Right cardiac atrium (tissue), 5 donors: Measurements from ENCODE around the gene MYH13. TPM values are rescaled to one million over a fixed set of nuclear protein-coding genes. Genes with fewer than 3 reads are reported as not detected.
"Not testable (repeated sequence)": the region's sequence is repeated elsewhere in the genome, so short reads cannot be mapped to it uniquely, and the experiment has no call there.

Experiments
- ATAC-seq, 2 donors: fragments of 200-7000 bp; cut with Tn5 transposase; one replicate each; pipeline versions ENCODE4 v1.8.0 to v1.9.1; 2020; ENCODE audit warnings: moderate library complexity in 2 of 2, mild to moderate bottlenecking in 1 of 2
- DNase-seq, 3 donors: peaks; one replicate each; pipeline ENCODE4 v3.0.0-alpha.2; 2020
- H3K27ac ChIP-seq: one replicate; pipeline ENCODE4 v1.5.1; 2013; ENCODE audit warnings: mild to moderate bottlenecking, low read length, control low read depth, moderate library complexity
- H3K27me3 ChIP-seq: one replicate; pipeline ENCODE4 v1.6.1; 2013; ENCODE audit not compliant: control insufficient read depth, insufficient read depth
- H3K4me1 ChIP-seq: one replicate; pipeline ENCODE4 v1.6.1; 2013; ENCODE audit warnings: low read length; ENCODE audit not compliant: control insufficient read depth, insufficient read depth
- H3K4me3 ChIP-seq: one replicate; pipeline ENCODE4 v1.5.1; 2013; ENCODE audit warnings: low read length, control low read depth
- H3K9me3 ChIP-seq: one replicate; pipeline ENCODE4 v1.6.1; 2013; ENCODE audit warnings: low read length; ENCODE audit not compliant: control insufficient read depth
- WGBS: extraction: QIAGEN DNeasy Blood & Tissue Kit; methylation state at CpG from one replicate; pipeline ENCODE4 v1.1.7; 2013; 5-methylcytosine and 5-hydroxymethylcytosine counted together
- intact Hi-C, 4 donors: fragments of 100-400 bp; cut with DNase I; formaldehyde crosslinking; loops; one replicate each; pipeline versions ENCODE4 v1.11.0 to v1.14.0; 2022 to 2023
- polyA plus RNA-seq: library from polyadenylated mRNA; stranded (reverse); fragments of 200-250 nt; gene quantifications from one replicate; pipeline ENCODE4 v1.2.3, GENCODE V29; 2013
- total RNA-seq, 4 donors: library from RNA; stranded (reverse); fragmentation: NEBNext Ultra II Directional; extraction: Animal tissue kit (Norgen Biotek cat#: 25700); gene quantifications; one replicate each; pipeline ENCODE4 v1.2.1, GENCODE V29; 2021
- donor health status: healthy with polysubstance abuse.
- donor health status: DM: no; HTN: yes; CAD: no.
- donor health status: DM: no; HTN: no; CAD: no.
- donor health status: DM: no; HTN: yes; CAD: no; lungs with severe emphysema.
- donor health status: DM: yes; HTN: yes; CAD: no.

MYH13 gene
- total and polyA plus RNA-seq, 5 donors: not detected

DNA sequence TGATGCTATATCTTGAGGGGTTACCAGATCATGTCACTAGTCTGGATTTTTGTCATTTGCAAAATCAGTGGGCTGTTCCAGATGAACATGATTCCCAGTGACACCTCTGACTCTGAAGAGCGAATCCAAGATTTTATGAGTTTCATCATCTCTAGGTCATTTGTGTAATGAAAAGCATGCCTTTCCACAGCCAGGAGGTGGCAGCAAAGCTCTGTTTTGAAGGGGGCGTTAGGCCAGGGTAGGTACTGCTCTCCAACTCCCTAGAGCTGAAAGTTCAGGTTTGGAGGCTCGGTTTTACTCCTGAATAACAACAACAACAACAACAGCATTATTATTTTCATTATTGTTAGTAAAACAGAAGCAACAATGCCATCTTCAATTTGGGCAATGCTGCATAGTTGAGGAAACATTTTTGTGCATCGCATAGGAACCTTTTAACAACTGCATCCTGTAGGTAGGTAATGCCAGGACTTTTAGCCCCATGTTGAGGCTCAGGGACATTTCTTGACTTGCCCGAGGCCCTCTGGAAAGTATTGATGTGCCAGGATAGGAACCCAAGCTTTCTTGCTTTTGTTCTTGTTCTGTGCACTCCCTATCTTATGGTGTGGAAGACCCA is 77.0 kb downstream of the MYH13 start:
- Histone ChIP-seq H3K4me1 (no peaks in the 10 kb centered on the region), H3K27ac (no peak overlapping the region), H3K9me3 (no peaks in the 10 kb centered on the region), H3K27me3 (no peaks in the 10 kb centered on the region), H3K4me3 (no peak overlapping the region)
- ATAC-seq (peak; percentile 56 to 66), DNase-seq (peak; percentile 49 to 71 (median 66))
- 41% methylated on average over 5 of the region's 5 CpGs for WGBS
- intact Hi-C loops: no loop called here

- Histone ChIP-seq H3K9me3 (no peaks in the 10 kb centered on the region), H3K4me1 (no peaks in the 10 kb centered on the region), H3K4me3 (no peak overlapping the region), H3K27me3 (no peaks in the 10 kb centered on the region), H3K27ac (no peak overlapping the region)
- no peak for DNase-seq
- ATAC-seq: no peak
- intact Hi-C loops: no loop called here
These were observed 78.6 kb downstream of the MYH13 start for GRCh38 chr17:10294180-10294579.

DNA sequence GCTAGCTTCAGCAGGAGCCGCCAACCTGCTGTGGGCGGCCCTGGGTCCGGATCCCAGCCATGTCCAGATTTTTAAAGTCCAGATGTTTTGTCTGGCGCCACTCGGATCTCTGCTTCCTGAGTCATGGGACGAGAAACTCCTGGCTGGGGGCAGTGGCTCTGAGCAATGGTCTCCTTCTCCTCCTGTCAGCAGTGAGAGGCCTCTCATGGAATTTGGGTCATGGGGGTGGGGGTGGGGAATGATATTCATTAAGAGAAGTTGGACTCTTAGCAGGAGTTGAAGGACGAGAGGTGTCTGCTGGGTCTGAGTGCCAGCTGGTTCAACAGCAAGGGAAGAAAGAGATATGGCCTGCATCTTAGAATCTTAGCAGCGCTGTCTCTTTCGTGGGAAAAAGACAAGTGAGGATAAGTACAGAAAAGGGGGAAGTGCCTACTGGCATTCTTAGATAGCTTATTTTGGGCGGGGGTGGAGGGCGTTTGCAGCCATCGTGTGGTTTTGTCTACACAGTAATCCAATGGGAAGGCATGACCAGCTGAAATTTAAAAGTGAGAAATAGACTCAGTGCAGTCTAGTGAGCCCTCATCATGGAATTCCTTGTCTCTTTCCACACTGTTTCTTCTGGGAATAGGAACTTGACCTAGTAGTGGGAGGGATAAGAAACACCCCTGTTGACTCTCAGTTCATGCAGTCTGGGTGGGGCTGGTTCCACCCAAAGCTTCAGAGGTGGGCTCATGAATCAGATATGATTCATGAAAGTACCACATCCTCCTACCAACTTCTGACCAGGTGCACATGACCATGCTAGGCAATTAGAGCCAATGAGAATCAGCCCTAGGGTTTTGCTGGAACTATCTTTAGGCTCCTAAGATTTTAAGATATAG is 80.5 kb downstream of the MYH13 start:
- intact Hi-C loops: no loop called here
- H3K27me3 ChIP-seq: no peaks in the 10 kb centered on the region
- H3K9me3 ChIP-seq: no peaks in the 10 kb centered on the region
- no peak overlapping the region for H3K27ac ChIP-seq
- 42% methylated on average over 12 of the region's 12 CpGs for WGBS
- H3K4me1 ChIP-seq: no peaks in the 10 kb centered on the region
- ATAC-seq (peak; percentile 29 to 87), DNase-seq (peak; percentile 57 to 76 (median 60))
- no peak overlapping the region for H3K4me3 ChIP-seq

DNA sequence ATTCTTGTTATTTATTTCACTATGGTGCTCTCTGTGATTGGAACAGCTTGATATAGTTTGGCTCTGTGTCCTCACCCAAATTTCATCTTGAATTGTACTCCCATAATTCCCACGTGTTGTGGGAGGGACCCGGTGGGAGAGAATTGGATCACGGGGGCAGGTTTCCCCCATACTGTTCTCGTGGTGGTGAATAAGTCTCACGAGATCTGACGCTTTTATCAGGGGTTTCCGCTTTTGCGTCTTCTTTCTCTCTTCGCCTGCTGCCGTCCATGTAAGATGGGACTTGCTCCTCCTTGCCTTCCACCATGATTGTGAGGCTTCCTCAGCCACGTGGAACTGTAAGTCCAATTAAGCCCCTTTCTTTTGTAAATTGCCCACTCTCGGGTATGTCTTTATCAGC is 81.2 kb downstream of the MYH13 start:
- ATAC-seq: peak in 1 of 2 donors; percentile 21
- H3K4me3 ChIP-seq, H3K9me3 ChIP-seq, intact Hi-C loops, H3K4me1 ChIP-seq, H3K27me3 ChIP-seq, DNase-seq, H3K27ac ChIP-seq: not testable (repeated sequence)
- WGBS: 58% methylated on average over 12 of the region's 12 CpGs

- WGBS: 24% methylated on average over 1 of the region's 1 CpG
- H3K27ac ChIP-seq: no peak overlapping the region
These were observed 82.8 kb downstream of the MYH13 start for GRCh38 chr17:10290041-10290440.

DNA sequence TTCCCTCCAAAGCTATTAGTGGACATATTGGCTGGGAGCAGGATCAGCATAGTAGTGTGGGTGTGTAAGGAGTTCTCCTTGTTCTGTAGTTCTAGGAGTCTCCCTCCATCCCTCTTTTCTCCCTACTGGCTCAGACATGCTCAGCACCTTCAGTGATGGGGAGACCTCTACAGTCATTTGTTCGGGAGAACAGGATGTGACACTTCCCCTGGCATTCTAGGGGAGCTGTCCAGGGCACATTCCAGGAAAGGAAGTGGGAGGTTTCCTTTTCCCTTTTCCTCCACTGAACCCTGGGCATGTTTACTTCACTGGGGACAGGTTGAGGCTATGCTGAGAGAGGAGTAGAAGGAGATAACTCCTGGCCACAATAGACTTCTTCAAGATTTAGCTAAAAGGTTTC is 86.5 kb downstream of the MYH13 start:
- H3K27ac ChIP-seq: no peak overlapping the region
- WGBS: 5% methylated on average over 1 of the region's 1 CpG
- intact Hi-C loops: no loop called here
- no peak overlapping the region for H3K4me3 ChIP-seq
- H3K9me3 ChIP-seq: no peaks in the 10 kb centered on the region
- ATAC-seq: peak; percentile 46 to 50
- no peaks in the 10 kb centered on the region for H3K27me3 ChIP-seq
- no peaks in the 10 kb centered on the region for H3K4me1 ChIP-seq
- no peak for DNase-seq

More at GRCh38 chr17:10290041-10290440, 82.8 kb downstream of the MYH13 start:
- intact Hi-C loops: no loop called here
- no peak overlapping the region for H3K4me3 ChIP-seq
- no peaks in the 10 kb centered on the region for H3K27me3 ChIP-seq
- DNase-seq: peak in 1 of 3 donors; percentile 46
- no peaks in the 10 kb centered on the region for H3K9me3 ChIP-seq
- no peak for ATAC-seq
- H3K4me1 ChIP-seq: no peaks in the 10 kb centered on the region

DNA sequence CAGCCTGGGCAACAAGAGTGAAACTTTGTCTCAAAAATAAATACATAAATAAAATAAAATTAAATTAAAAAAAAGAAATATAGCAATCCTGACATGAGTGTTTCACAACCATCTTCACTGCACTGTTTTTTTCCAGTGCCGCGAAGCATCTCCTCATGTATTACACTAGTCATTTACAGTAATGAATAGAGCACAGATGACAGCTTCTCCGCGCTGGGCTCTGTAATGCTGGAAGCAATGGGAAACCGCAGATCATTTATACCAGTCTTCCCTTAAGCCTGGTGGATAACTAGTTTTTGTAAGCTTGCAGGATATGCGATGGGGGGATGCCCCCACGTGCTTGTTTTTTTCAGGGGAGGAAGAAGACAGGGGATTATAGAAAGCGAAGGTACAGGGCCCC is 86.9 kb downstream of the MYH13 start:
- no peak overlapping the region for H3K27ac ChIP-seq
- ATAC-seq (no peak), DNase-seq (no peak)
- no peak overlapping the region for H3K4me3 ChIP-seq
- intact Hi-C loops: no loop called here
- no peaks in the 10 kb centered on the region for H3K9me3 ChIP-seq
- no peaks in the 10 kb centered on the region for H3K4me1 ChIP-seq
- WGBS: 70% methylated on average over 8 of the region's 8 CpGs
- H3K27me3 ChIP-seq: no peaks in the 10 kb centered on the region

DNA sequence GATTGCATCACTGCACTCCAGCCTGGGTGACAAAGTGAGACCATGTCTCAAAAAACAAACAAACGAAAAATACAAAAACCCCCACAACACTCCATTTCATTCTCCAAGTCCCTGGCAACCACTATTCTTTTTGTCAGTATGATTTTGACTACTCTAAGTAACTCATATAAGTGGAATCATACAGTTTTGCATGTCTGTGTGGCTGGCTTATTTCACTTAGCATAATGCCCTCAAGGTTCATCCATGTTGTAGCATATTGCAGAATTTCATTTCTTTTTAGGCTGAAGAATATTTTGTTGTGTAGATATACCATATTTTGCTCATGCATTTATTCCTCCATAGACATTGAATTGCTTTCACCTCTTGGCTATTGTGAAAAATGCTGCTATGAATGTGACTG is 92.7 kb downstream of the MYH13 start:
- intact Hi-C loops: no loop called here
- Histone ChIP-seq H3K4me1 (no peaks in the 10 kb centered on the region), H3K9me3 (no peaks in the 10 kb centered on the region), H3K27ac (no peak overlapping the region), H3K4me3 (no peak overlapping the region), H3K27me3 (no peaks in the 10 kb centered on the region)
- DNase-seq (no peak), ATAC-seq (no peak)
- 82% methylated on average over 1 of the region's 1 CpG for WGBS

DNA sequence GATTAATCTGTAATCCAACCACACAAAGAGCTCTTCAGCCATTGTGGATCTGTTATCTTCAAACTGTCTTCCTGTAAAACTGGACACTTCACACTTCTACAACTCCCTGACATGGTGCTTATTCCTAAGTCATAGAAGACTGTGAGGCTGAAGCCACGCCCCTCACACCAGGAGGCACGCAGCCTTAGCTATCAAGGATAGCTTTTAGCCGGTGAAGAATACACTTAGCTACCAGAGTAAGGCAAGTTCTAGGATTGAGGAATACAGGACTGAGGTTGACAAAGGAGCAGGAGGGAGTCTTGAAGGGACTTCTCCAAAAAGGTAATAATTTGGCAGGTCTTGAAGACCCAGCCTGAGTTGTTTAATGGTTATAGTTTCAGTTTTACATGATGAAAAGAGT is 94.6 kb downstream of the MYH13 start:
- intact Hi-C loops: no loop called here
- WGBS: 27% methylated on average over 3 of the region's 3 CpGs
- H3K27ac ChIP-seq: no peak overlapping the region
- no peaks in the 10 kb centered on the region for H3K4me1 ChIP-seq
- ATAC-seq (peak in 1 of 2 donors; percentile 48), DNase-seq (peak in 1 of 3 donors; percentile 68)
- no peaks in the 10 kb centered on the region for H3K9me3 ChIP-seq
- no peak overlapping the region for H3K4me3 ChIP-seq
- H3K27me3 ChIP-seq: no peaks in the 10 kb centered on the region

GRCh38 chr17:10276436-10276835 is 96.4 kb downstream of the MYH13 start:
- intact Hi-C loops: no loop called here
- Histone ChIP-seq H3K27me3 (no peaks in the 10 kb centered on the region), H3K9me3 (no peaks in the 10 kb centered on the region), H3K4me1 (no peaks in the 10 kb centered on the region), H3K27ac (no peak overlapping the region), H3K4me3 (no peak overlapping the region)
- ATAC-seq: no peak
- DNase-seq: no peak
- 69% methylated on average over 3 of the region's 3 CpGs for WGBS

- H3K27me3 ChIP-seq: no peaks in the 10 kb centered on the region
These were observed 97.4 kb downstream of the MYH13 start for GRCh38 chr17:10275418-10275817.

More at GRCh38 chr17:10275418-10275817, 97.4 kb downstream of the MYH13 start:
- intact Hi-C loops: no loop called here
- WGBS: 86% methylated on average over 8 of the region's 8 CpGs
- H3K9me3 ChIP-seq: no peaks in the 10 kb centered on the region
- no peak for DNase-seq
- H3K4me1 ChIP-seq: no peaks in the 10 kb centered on the region
- no peak overlapping the region for H3K27ac ChIP-seq
- no peak for ATAC-seq
- no peak overlapping the region for H3K4me3 ChIP-seq
